Tibial nerve (tissue), 3 donors: ENCODE measurements around the gene ZNF490.

Source experiments
- CTCF ChIP-seq, 5 experiments: fragments of 200-600 bp in 3 of 5; fragments of 450-650 bp in 2 of 5; sonication (generic) in 3 of 5; IDR thresholded peaks; one replicate each; pipeline ENCODE4 v1.5.1; 2016 to 2019; ENCODE audit warnings: antibody characterized with exemption in 5 of 5, mild to moderate bottlenecking in 3 of 5, moderate library complexity in 2 of 5
- POLR2A ChIP-seq, 2 donors: fragments of 450-650 bp; IDR thresholded peaks; one replicate each; pipeline ENCODE4 v1.6.1; 2017; ENCODE audit warnings: antibody characterized with exemption in 2 of 2, mild to moderate bottlenecking in 2 of 2, moderate library complexity in 2 of 2

GRCh38 chr19:12647490-12648071, 37.0 kb upstream of the ZNF490 start:
- TF ChIP-seq CTCF (IDR thresholded peaks at IDR 0.05) (no peak), POLR2A (IDR thresholded peaks at IDR 0.05) (no peak)
